ENCODE measurements around the gene ZNF747. TPM values are rescaled to one million over a fixed set of nuclear protein-coding genes. Genes with fewer than 3 reads are reported as not detected.

The ZNF747 gene
- total and polyA plus RNA-seq, 2 donors (not counting 3 experiments of a cell fraction or from before 2014, with no cell fraction given) = 6.4 to 7.2 TPM

DNA sequence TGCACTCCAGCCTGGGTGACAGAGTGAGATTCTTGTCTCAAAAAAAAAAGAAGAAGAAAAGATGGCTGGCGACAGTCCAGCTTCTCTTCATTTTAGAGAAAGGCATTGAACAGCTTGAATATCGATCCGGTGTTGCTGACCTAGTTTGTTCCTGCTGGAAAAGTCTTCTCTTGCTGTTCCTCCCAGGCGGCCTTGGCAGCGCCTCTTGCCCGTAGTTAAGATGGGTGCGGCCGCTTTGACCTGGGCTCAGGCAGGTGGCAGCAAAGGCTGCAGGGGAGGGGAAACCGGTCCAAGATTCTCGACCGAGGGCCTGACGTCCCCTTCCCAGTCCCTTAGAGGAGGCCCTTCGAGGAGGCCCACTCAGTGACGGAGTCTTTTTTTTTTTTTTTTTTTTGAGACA, 27.4 kb upstream of the ZNF747 start:
- dilution Hi-C loops (cut with MboI; ENCODE audit: extremely low pct_ligation_motif_present, low sequenced_read_pairs) = no loop called here
- peaks cover 0 to 4% of the 10 kb centered on the region in 2 experiments for H3K27me3 ChIP-seq (ENCODE audit: control insufficient read depth in 2 of 2, insufficient read depth in 2 of 2, low read length in 2 of 2)
- no peaks in the 10 kb centered on the region for H3K36me3 ChIP-seq (ENCODE audit: control insufficient read depth in 2 of 2, extremely low read depth in 1 of 2, insufficient read depth in 2 of 2, low read length in 2 of 2)
- FAIRE-seq (no peak), DNase-seq (ENCODE audit: low read depth, low spot score) (no peak)
- H4K20me1 ChIP-seq (replicated peaks; ENCODE audit: control insufficient read depth, extremely low read depth, insufficient read depth, low read length) = no peaks in the 10 kb centered on the region
- ChIA-PET POLR2A (no interaction called here), CTCF (interaction anchor here (1.2 to 1.8 kb wide), 2 partner anchors 27 to 132 kb away, joined by 4 to 6 read pairs; partner anchors contain the start of genes DCTPP1 and ZNF747)
- no peaks in the 10 kb centered on the region for H3K9me1 ChIP-seq (replicated peaks; ENCODE audit: control insufficient read depth, extremely low read depth, insufficient read depth, low read length)
- no peak for TF ChIP-seq EZH2 (IDR thresholded peaks at IDR 0.05; ENCODE audit: borderline replicate concordance, low read depth, low read length, severe bottlenecking)
- no peak for TF ChIP-seq GATA2 (IDR thresholded peaks at IDR 0.05; ENCODE audit: insufficient read depth, insufficient read length, low read depth, low read length)
- TF ChIP-seq POLR2AphosphoS5 (IDR thresholded peaks at IDR 0.05; ENCODE audit: insufficient read depth, low read depth, low read length) = no peak
- no peak for TF ChIP-seq POLR2A (IDR thresholded peaks at IDR 0.05; ENCODE audit: low read depth, low read length)
- no peak for TF ChIP-seq JUN (IDR thresholded peaks at IDR 0.05; ENCODE audit: borderline replicate concordance, insufficient read depth, insufficient read length, low read depth)
- no peak for TF ChIP-seq FOS (IDR thresholded peaks at IDR 0.05; ENCODE audit: borderline replicate concordance, insufficient read depth, low read length)
- TF ChIP-seq, protein P1, sequence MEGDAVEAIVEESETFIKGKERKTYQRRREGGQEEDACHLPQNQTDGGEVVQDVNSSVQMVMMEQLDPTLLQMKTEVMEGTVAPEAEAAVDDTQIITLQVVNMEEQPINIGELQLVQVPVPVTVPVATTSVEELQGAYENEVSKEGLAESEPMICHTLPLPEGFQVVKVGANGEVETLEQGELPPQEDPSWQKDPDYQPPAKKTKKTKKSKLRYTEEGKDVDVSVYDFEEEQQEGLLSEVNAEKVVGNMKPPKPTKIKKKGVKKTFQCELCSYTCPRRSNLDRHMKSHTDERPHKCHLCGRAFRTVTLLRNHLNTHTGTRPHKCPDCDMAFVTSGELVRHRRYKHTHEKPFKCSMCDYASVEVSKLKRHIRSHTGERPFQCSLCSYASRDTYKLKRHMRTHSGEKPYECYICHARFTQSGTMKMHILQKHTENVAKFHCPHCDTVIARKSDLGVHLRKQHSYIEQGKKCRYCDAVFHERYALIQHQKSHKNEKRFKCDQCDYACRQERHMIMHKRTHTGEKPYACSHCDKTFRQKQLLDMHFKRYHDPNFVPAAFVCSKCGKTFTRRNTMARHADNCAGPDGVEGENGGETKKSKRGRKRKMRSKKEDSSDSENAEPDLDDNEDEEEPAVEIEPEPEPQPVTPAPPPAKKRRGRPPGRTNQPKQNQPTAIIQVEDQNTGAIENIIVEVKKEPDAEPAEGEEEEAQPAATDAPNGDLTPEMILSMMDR (IDR thresholded peaks at IDR 0.05; ENCODE audit: extremely low read depth in 1 of 2, insufficient read depth in 1 of 2, low read depth in 1 of 2, low read length in 2 of 2) = no peak
- TF ChIP-seq MYC (IDR thresholded peaks at IDR 0.05; ENCODE audit: low read depth, low read length) = no peak
- TF ChIP-seq, protein P2, sequence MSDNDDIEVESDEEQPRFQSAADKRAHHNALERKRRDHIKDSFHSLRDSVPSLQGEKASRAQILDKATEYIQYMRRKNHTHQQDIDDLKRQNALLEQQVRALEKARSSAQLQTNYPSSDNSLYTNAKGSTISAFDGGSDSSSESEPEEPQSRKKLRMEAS (IDR thresholded peaks at IDR 0.05; ENCODE audit: insufficient read depth, insufficient read length) = no peak
- peaks cover 9% of the 10 kb centered on the region for H3K4me1 ChIP-seq (ENCODE audit: control insufficient read depth, extremely low read depth, insufficient read depth, low read length)
- H3K9me3 ChIP-seq (replicated peaks; ENCODE audit: control insufficient read depth, insufficient read depth, low read length) = no peaks in the 10 kb centered on the region
- no peak overlapping the region for H3K4me3 ChIP-seq (replicated peaks in 1 of 3; ENCODE audit: insufficient read depth in 1 of 3, low read depth in 1 of 3, low read length in 3 of 3)
- intact Hi-C loops (cut with micrococcal nuclease) = no loop called here
- no peak overlapping the region for H2AFZ ChIP-seq (ENCODE audit: low read depth, low read length)
- no peak overlapping the region for H3K9ac ChIP-seq (replicated peaks; ENCODE audit: extremely low read depth, insufficient read depth, low read length)
- H3K27ac ChIP-seq (ENCODE audit: insufficient read depth, low read depth, low read length) = no peak overlapping the region
- H3K4me2 ChIP-seq (ENCODE audit: insufficient read depth, low read length) = no peak overlapping the region
- peaks cover 9% of the 10 kb centered on the region for H3K79me2 ChIP-seq (ENCODE audit: control insufficient read depth, insufficient read depth, low read length)
- BruUV-seq (replicated peaks) = no TSS peak
